ENCODE results near the gene CNOT4. TPM values are rescaled to one million over a fixed set of nuclear protein-coding genes. Genes with fewer than 3 reads are reported as not detected.

CNOT4 gene
- polyA plus RNA-seq, 2 of the 4 experiments (the other 2 are of a cell fraction) = 10.0 to 16.4 TPM

DNA sequence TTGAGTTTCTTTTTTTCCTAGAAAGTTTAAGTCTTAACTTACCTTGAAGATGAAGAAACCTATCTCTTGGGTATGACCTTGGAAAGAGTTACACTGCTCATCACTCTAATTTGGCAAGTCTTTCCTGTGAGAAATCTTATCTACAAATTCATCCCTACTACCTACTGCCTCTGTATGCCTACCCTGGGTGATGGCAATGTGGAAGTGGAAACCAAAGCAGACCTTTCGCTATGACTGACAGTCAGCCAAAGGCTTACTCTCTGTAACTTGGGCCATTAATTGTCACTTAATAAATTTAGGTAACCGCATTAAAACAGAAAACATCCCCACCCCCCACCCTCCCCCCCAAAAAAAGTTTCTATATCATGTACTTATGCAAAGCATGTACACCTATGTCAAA is 103.9 kb downstream of the CNOT4 start:
- Histone ChIP-seq H3K4me1 (no peaks in the 10 kb centered on the region), H3K4me2 (no peak overlapping the region), H3K27ac (no peak overlapping the region), H3K9me3 (no peaks in the 10 kb centered on the region), H3K4me3 (no peak overlapping the region)
- FAIRE-seq (no peak), ATAC-seq (no peak), DNase-seq (ENCODE audit: low read depth in 1 of 2, low spot score in 1 of 2) (no peak)
- ChIA-PET POLR2A (no interaction called here), CTCF (interaction anchor here (0.7 kb wide), 1 partner anchor 11 kb away, joined by 3 read pairs; no protein-coding TSS in a partner anchor)
- 93% methylated on average over 2 of the region's 2 CpGs for WGBS (ENCODE audit: missing lambda C conversion rate)
- TF ChIP-seq RAD21 (conservative IDR thresholded peaks at IDR 0.05 in 1 of 2, IDR thresholded peaks at IDR 0.05 in 1 of 2) (no peak), RARB (CRISPR knock-in tag; IDR thresholded peaks at IDR 0.05) (no peak), POLR2A (IDR thresholded peaks at IDR 0.05; ENCODE audit: low read length) (no peak), SREBF2 (IDR thresholded peaks at IDR 0.05) (no peak), HOXA7 (CRISPR knock-in tag; IDR thresholded peaks at IDR 0.05) (no peak), RFX5 (IDR thresholded peaks at IDR 0.05) (no peak), GATA3 (IDR thresholded peaks at IDR 0.05; ENCODE audit: borderline replicate concordance) (no peak), NR3C1 (IDR thresholded peaks at IDR 0.05) (no peak), TFCP2L1 (CRISPR knock-in tag; IDR thresholded peaks at IDR 0.05) (no peak), EHF (CRISPR knock-in tag; IDR thresholded peaks at IDR 0.05) (no peak), NFE2L2 (conservative IDR thresholded peaks at IDR 0.05; ENCODE audit: low read length) (no peak)
- TF ChIP-seq, protein P1, sequence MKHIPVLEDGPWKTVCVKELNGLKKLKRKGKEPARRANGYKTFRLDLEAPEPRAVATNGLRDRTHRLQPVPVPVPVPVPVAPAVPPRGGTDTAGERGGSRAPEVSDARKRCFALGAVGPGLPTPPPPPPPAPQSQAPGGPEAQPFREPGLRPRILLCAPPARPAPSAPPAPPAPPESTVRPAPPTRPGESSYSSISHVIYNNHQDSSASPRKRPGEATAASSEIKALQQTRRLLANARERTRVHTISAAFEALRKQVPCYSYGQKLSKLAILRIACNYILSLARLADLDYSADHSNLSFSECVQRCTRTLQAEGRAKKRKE (CRISPR knock-in tag; IDR thresholded peaks at IDR 0.05; ENCODE audit: low read depth) = no peak
- TF ChIP-seq, protein P2, sequence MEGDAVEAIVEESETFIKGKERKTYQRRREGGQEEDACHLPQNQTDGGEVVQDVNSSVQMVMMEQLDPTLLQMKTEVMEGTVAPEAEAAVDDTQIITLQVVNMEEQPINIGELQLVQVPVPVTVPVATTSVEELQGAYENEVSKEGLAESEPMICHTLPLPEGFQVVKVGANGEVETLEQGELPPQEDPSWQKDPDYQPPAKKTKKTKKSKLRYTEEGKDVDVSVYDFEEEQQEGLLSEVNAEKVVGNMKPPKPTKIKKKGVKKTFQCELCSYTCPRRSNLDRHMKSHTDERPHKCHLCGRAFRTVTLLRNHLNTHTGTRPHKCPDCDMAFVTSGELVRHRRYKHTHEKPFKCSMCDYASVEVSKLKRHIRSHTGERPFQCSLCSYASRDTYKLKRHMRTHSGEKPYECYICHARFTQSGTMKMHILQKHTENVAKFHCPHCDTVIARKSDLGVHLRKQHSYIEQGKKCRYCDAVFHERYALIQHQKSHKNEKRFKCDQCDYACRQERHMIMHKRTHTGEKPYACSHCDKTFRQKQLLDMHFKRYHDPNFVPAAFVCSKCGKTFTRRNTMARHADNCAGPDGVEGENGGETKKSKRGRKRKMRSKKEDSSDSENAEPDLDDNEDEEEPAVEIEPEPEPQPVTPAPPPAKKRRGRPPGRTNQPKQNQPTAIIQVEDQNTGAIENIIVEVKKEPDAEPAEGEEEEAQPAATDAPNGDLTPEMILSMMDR (IDR thresholded peaks at IDR 0.05) = no peak
- TF ChIP-seq, protein P3, sequence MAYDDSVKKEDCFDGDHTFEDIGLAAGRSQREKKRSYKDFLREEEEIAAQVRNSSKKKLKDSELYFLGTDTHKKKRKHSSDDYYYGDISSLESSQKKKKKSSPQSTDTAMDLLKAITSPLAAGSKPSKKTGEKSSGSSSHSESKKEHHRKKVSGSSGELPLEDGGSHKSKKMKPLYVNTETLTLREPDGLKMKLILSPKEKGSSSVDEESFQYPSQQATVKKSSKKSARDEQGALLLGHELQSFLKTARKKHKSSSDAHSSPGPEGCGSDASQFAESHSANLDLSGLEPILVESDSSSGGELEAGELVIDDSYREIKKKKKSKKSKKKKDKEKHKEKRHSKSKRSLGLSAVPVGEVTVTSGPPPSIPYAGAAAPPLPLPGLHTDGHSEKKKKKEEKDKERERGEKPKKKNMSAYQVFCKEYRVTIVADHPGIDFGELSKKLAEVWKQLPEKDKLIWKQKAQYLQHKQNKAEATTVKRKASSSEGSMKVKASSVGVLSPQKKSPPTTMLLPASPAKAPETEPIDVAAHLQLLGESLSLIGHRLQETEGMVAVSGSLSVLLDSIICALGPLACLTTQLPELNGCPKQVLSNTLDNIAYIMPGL (CRISPR knock-in tag; IDR thresholded peaks at IDR 0.05; ENCODE audit: borderline replicate concordance) = no peak
- TF ChIP-seq, protein P4, sequence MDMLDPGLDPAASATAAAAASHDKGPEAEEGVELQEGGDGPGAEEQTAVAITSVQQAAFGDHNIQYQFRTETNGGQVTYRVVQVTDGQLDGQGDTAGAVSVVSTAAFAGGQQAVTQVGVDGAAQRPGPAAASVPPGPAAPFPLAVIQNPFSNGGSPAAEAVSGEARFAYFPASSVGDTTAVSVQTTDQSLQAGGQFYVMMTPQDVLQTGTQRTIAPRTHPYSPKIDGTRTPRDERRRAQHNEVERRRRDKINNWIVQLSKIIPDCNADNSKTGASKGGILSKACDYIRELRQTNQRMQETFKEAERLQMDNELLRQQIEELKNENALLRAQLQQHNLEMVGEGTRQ (IDR thresholded peaks at IDR 0.05) = no peak
- TF ChIP-seq, protein P5, sequence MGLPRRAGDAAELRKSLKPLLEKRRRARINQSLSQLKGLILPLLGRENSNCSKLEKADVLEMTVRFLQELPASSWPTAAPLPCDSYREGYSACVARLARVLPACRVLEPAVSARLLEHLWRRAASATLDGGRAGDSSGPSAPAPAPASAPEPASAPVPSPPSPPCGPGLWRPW (IDR thresholded peaks at IDR 0.05) = no peak

DNA sequence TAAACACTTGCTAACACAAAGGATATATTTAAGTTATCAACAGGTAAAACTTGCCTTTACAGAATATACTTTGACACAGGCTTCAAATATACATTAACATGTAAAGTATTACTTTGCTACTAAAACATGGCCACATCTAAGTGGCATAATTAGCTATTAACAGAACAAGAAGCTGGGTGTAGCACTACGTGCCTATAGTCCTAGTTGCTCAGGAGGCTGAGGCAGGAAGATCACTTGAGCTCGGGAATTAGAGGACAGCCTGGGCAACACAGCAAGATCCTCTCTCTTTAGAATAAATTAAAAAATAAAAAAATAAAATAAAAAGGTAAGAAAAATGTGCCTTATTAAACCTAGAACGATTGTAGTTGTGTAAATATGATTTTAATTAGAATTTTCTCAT is 106.6 kb downstream of the CNOT4 start:
- POLR2A ChIA-PET = no interaction called here
- FAIRE-seq = no peak

DNA sequence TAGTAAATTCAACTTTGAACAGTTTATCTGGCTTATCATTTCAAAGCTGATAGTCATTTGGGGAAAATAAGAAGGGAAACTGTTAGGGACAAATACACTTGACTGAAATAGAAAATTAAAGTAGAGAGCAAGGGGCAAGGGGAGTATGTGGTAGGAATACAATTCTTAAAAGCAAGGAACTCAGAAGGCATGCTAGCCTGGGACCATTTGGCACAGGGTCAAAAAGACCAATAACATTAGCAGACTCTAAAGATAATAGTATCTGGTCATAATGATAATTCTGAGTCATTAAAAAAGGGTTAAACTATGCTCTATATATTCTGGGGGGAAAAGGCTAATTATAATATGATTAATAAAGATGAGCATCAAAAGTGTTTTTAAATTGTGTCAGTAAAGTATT is 112.2 kb downstream of the CNOT4 start:
- POLR2A ChIA-PET = no interaction called here
- CTCF ChIA-PET = no interaction called here
- FAIRE-seq (no peak), ATAC-seq (no peak), DNase-seq (ENCODE audit: low read depth in 1 of 2, low spot score in 1 of 2) (no peak)
- no peak overlapping the region for H3K27ac ChIP-seq
- no peaks in the 10 kb centered on the region for H3K9me3 ChIP-seq
- no peak overlapping the region for H3K4me3 ChIP-seq
- no peak overlapping the region for H3K4me2 ChIP-seq
- H3K4me1 ChIP-seq = no peaks in the 10 kb centered on the region
- no peak for TF ChIP-seq MYC (IDR thresholded peaks at IDR 0.05; ENCODE audit: borderline replicate concordance, low read length)
- no peak for TF ChIP-seq KDM5A (IDR thresholded peaks at IDR 0.05)
- no peak for TF ChIP-seq SMC3 (IDR thresholded peaks at IDR 0.05)
- no peak for TF ChIP-seq HOXA7 (CRISPR knock-in tag; IDR thresholded peaks at IDR 0.05)
- TF ChIP-seq, protein P2 (IDR thresholded peaks at IDR 0.05) = no peak
- TF ChIP-seq, protein P6, sequence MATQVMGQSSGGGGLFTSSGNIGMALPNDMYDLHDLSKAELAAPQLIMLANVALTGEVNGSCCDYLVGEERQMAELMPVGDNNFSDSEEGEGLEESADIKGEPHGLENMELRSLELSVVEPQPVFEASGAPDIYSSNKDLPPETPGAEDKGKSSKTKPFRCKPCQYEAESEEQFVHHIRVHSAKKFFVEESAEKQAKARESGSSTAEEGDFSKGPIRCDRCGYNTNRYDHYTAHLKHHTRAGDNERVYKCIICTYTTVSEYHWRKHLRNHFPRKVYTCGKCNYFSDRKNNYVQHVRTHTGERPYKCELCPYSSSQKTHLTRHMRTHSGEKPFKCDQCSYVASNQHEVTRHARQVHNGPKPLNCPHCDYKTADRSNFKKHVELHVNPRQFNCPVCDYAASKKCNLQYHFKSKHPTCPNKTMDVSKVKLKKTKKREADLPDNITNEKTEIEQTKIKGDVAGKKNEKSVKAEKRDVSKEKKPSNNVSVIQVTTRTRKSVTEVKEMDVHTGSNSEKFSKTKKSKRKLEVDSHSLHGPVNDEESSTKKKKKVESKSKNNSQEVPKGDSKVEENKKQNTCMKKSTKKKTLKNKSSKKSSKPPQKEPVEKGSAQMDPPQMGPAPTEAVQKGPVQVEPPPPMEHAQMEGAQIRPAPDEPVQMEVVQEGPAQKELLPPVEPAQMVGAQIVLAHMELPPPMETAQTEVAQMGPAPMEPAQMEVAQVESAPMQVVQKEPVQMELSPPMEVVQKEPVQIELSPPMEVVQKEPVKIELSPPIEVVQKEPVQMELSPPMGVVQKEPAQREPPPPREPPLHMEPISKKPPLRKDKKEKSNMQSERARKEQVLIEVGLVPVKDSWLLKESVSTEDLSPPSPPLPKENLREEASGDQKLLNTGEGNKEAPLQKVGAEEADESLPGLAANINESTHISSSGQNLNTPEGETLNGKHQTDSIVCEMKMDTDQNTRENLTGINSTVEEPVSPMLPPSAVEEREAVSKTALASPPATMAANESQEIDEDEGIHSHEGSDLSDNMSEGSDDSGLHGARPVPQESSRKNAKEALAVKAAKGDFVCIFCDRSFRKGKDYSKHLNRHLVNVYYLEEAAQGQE (IDR thresholded peaks at IDR 0.05) = no peak
- no peak for TF ChIP-seq PHF8 (IDR thresholded peaks at IDR 0.05; ENCODE audit: borderline replicate concordance, low read depth)
- TF ChIP-seq MAZ (IDR thresholded peaks at IDR 0.05; ENCODE audit: borderline replicate concordance, low read depth, low read length) = no peak

More for the DNA sequence above, 106.6 kb downstream of the CNOT4 start:
- Histone ChIP-seq H3K27ac (no peak overlapping the region), H3K4me2 (no peak overlapping the region), H3K4me3 (no peak overlapping the region), H3K9me3 (no peaks in the 10 kb centered on the region), H3K4me1 (no peaks in the 10 kb centered on the region)
- CTCF ChIA-PET = no interaction called here
- ATAC-seq (no peak), DNase-seq (ENCODE audit: low read depth in 1 of 2, low spot score in 1 of 2) (no peak)
- WGBS (ENCODE audit: missing lambda C conversion rate) = 72% methylated on average over 3 of the region's 3 CpGs
- TF ChIP-seq EHF (CRISPR knock-in tag; IDR thresholded peaks at IDR 0.05) = no peak
- TF ChIP-seq KDM1A (IDR thresholded peaks at IDR 0.05; ENCODE audit: low read depth) = no peak
- no peak for TF ChIP-seq MAFK (IDR thresholded peaks at IDR 0.05; ENCODE audit: partially characterized antibody)
